Keratinocyte (primary cell): ENCODE data around the gene CORO2A. TPM values are rescaled to one million over a fixed set of nuclear protein-coding genes. Genes with fewer than 3 reads are reported as not detected.
A peak's percentile ranks its signal among the peaks of the same experiment; 100 is the strongest.

Experiments used
- DNase-seq: peaks from one replicate; pipeline ENCODE4 v3.0.0-alpha.2; 2011; ENCODE audit warnings: low read depth, missing footprints, low spot score
- FAIRE-seq: peaks from 2 replicates; lab custom pipeline; 2011; peaks lifted over from hg19 to GRCh38; lab: Jason Lieb, UNC
- H2AFZ ChIP-seq: 2 replicates; pipeline ENCODE4 v1.6.0; 2012; ENCODE audit warnings: low read length, control low read depth, inconsistent platforms; ENCODE audit not compliant: control insufficient read depth
- H3K27ac ChIP-seq: 2 replicates; pipeline ENCODE4 v1.5.1; 2011; ENCODE audit warnings: low read length; ENCODE audit not compliant: control insufficient read depth, insufficient read depth
- H3K27me3 ChIP-seq: 3 replicates; pipeline ENCODE4 v1.6.0; 2011; ENCODE audit warnings: low read length; ENCODE audit not compliant: control insufficient read depth, insufficient read depth; ENCODE audit errors: extremely low read depth
- H3K36me3 ChIP-seq, 2 experiments: 2 replicates in 1 of 2; 3 replicates in 1 of 2; pipeline ENCODE4 v1.5.1; 2011; ENCODE audit warnings: low read length in 2 of 2, mild to moderate bottlenecking in 1 of 2; ENCODE audit not compliant: control insufficient read depth in 2 of 2, insufficient read depth in 2 of 2; ENCODE audit errors: extremely low read depth in 1 of 2
- H3K4me1 ChIP-seq: 3 replicates; pipeline ENCODE4 v1.5.1; 2011; ENCODE audit warnings: low read length; ENCODE audit not compliant: control insufficient read depth, insufficient read depth; ENCODE audit errors: extremely low read depth
- H3K4me2 ChIP-seq: 3 replicates; pipeline ENCODE4 v1.6.0; 2011; ENCODE audit warnings: low read depth, low read length; ENCODE audit not compliant: control insufficient read depth, insufficient read depth; ENCODE audit errors: extremely low read depth
- H3K4me3 ChIP-seq, 3 experiments: fragments of 200-600 bp in 1 of 3; sonication (generic) in 1 of 3; 2 replicates in 2 of 3; 3 replicates in 1 of 3; pipeline ENCODE4 v1.5.1; 2011 to 2016; ENCODE audit warnings: low read length in 3 of 3, mild to moderate bottlenecking in 3 of 3, control low read depth in 2 of 3, inconsistent platforms in 1 of 3, low read depth in 1 of 3, mixed read lengths in 1 of 3, mixed run types in 1 of 3, moderate library complexity in 1 of 3; ENCODE audit not compliant: control insufficient read depth in 2 of 3, insufficient read depth in 2 of 3; ENCODE audit errors: extremely low read depth in 1 of 3
- H3K79me2 ChIP-seq: 2 replicates; pipeline ENCODE4 v1.6.0; 2012; ENCODE audit warnings: low read length; ENCODE audit not compliant: control insufficient read depth, insufficient read depth
- H3K9ac ChIP-seq: 3 replicates; pipeline ENCODE4 v1.6.0; 2011; ENCODE audit warnings: low read length; ENCODE audit not compliant: control insufficient read depth, insufficient read depth; ENCODE audit errors: extremely low read depth
- H3K9me1 ChIP-seq: 3 replicates; pipeline ENCODE4 v1.6.0; 2011; ENCODE audit warnings: low read length; ENCODE audit not compliant: control insufficient read depth, insufficient read depth; ENCODE audit errors: extremely low read depth
- H3K9me3 ChIP-seq: 2 replicates; pipeline ENCODE4 v1.5.1; 2012; ENCODE audit warnings: low read depth, low read length; ENCODE audit not compliant: control insufficient read depth
- H4K20me1 ChIP-seq: 3 replicates; pipeline ENCODE4 v1.6.0; 2011; ENCODE audit warnings: low read length; ENCODE audit not compliant: control insufficient read depth, insufficient read depth; ENCODE audit errors: extremely low read depth
- CTCF ChIP-seq, 3 experiments: IDR thresholded peaks in 1 of 3; conservative IDR thresholded peaks in 1 of 3; optimal IDR thresholded peaks in 1 of 3; 2 replicates in 2 of 3; 3 replicates in 1 of 3; pipeline versions ENCODE3 to v1.5.1; 2011; ENCODE audit warnings: low read length in 3 of 3, mild to moderate bottlenecking in 3 of 3, moderate library complexity in 2 of 3, control low read depth in 1 of 3, inconsistent platforms in 1 of 3; ENCODE audit not compliant: insufficient read depth in 2 of 3; ENCODE audit errors: extremely low read depth in 1 of 3
- EZH2 ChIP-seq: IDR thresholded peaks from one replicate; pipeline ENCODE4 v1.6.1; 2012; ENCODE audit warnings: inconsistent platforms, mild to moderate bottlenecking, low read length, moderate library complexity
- dilution Hi-C: fragments of 300-500 bp; cut with MboI; formaldehyde crosslinking; loops from one replicate; pipeline ENCODE4 v1.7.0; 2020; ENCODE audit warnings: low sequenced_read_pairs; ENCODE audit not compliant: extremely low pct_ligation_motif_present
- polyA plus RNA-seq, 5 experiments: library from polyadenylated mRNA; depleted of rRNA in 3 of 5; stranded (reverse) in 3 of 5; stranded (forward) in 1 of 5; unstranded in 1 of 5; fragments of >200 nt; gene quantifications; 1 replicate in 1 of 5; 2 replicates in 3 of 5; 3 replicates in 1 of 5; pipeline versions ENCODE4 v1.2.1 to v1.2.3, GENCODE V29; 2011 to 2012; ENCODE audit warnings: missing spikeins in 2 of 5, low read depth in 1 of 5, low replicate concordance in 1 of 5

Gene CORO2A
- polyA plus RNA-seq, 1 donor (not counting 4 experiments of a cell fraction or from before 2014, with no cell fraction given), result 31.7 TPM

- Histone ChIP-seq H3K9me3 (no peaks in the 10 kb centered on the region), H3K79me2 (no peaks in the 10 kb centered on the region), H3K27me3 (no peaks in the 10 kb centered on the region), H3K27ac (no peak overlapping the region), H3K36me3 (peaks cover 55 to 64% of the 10 kb centered on the region in 2 experiments), H2AFZ (no peak overlapping the region), H3K4me1 (peaks cover 24% of the 10 kb centered on the region), H3K9ac (no peak overlapping the region), H3K9me1 (no peaks in the 10 kb centered on the region), H3K4me3 (no peak overlapping the region), H4K20me1 (no peaks in the 10 kb centered on the region), H3K4me2 (no peak overlapping the region)
- dilution Hi-C loops, result no loop called here
- no peak for TF ChIP-seq EZH2
- TF ChIP-seq CTCF (optimal IDR thresholded peaks at IDR 0.05 in 1 of 3, IDR thresholded peaks at IDR 0.05 in 1 of 3, conservative IDR thresholded peaks at IDR 0.05 in 1 of 3; ENCODE audit: extremely low read depth in 1 of 3, insufficient read depth in 2 of 3, low read length in 3 of 3), result peak in 1 of 3 experiments; percentile 39
- DNase-seq (no peak), FAIRE-seq (no peak)
Measured at GRCh38 chr9:98207606-98208005, 15.2 kb upstream of the CORO2A start.

GRCh38 chr9:98206754-98207153, 14.3 kb upstream of the CORO2A start:
- Histone ChIP-seq H3K36me3 (peaks cover 53 to 69% of the 10 kb centered on the region in 2 experiments), H2AFZ (no peak overlapping the region), H3K4me2 (no peak overlapping the region), H3K27me3 (no peaks in the 10 kb centered on the region), H3K79me2 (no peaks in the 10 kb centered on the region), H3K9me1 (no peaks in the 10 kb centered on the region), H3K4me3 (no peak overlapping the region), H3K4me1 (peaks cover 24% of the 10 kb centered on the region), H3K9ac (no peak overlapping the region), H3K27ac (peak overlapping the region; percentile 27), H3K9me3 (no peaks in the 10 kb centered on the region), H4K20me1 (no peaks in the 10 kb centered on the region)
- TF ChIP-seq EZH2 (no peak), CTCF (optimal IDR thresholded peaks at IDR 0.05 in 1 of 3, IDR thresholded peaks at IDR 0.05 in 1 of 3, conservative IDR thresholded peaks at IDR 0.05 in 1 of 3; ENCODE audit: extremely low read depth in 1 of 3, insufficient read depth in 2 of 3, low read length in 3 of 3) (no peak)
- FAIRE-seq, result peak; percentile 84
- no peak for DNase-seq
- dilution Hi-C loops, result no loop called here
